Activated CD8-positive, alpha-beta memory T cell treated with anti-CD3 and anti-CD28 coated beads, Interleukin-2, amount 10 ng/mL, durations not matched to agents 7 days and 5 days (primary cell): ENCODE measurements around the gene DRD4. TPM values are rescaled to one million over a fixed set of nuclear protein-coding genes. Genes with fewer than 3 reads are reported as not detected.
"Not testable (repeated sequence)": the region's sequence is repeated elsewhere in the genome, so short reads cannot be mapped to it uniquely, and the experiment has no call there.

ENCODE experiments used
- ATAC-seq: fragments of 150-1000 bp; cut with Tn5 transposase; one replicate; pipeline ENCODE4 v1.10.0; 2021; ENCODE audit warnings: moderate library complexity
- CTCF ChIA-PET: fragments of 350-600 bp; sonication (Branson Sonifier 250); formaldehyde crosslinking; loops from one replicate; lab custom pipeline; 2021; ENCODE audit warnings: antibody characterized with exemption; lab: Charles Lee
- DNase-seq: peaks from one replicate; pipeline ENCODE4 v3.0.0-alpha.2; 2020
- H3K27ac Mint-ChIP-seq: one replicate; pipeline ENCODE4 v1.8.0; 2021; ENCODE audit warnings: mild to moderate bottlenecking, mixed read lengths
- H3K27me3 Mint-ChIP-seq: one replicate; pipeline ENCODE4 v1.8.0; 2021; ENCODE audit warnings: mixed read lengths
- H3K36me3 Mint-ChIP-seq: one replicate; pipeline ENCODE4 v1.8.0; 2021; ENCODE audit warnings: mild to moderate bottlenecking, mixed read lengths
- H3K4me1 Mint-ChIP-seq: one replicate; pipeline ENCODE4 v1.8.0; 2021; ENCODE audit warnings: mixed read lengths
- H3K4me3 Mint-ChIP-seq: one replicate; pipeline ENCODE4 v1.8.0; 2021; ENCODE audit warnings: mild to moderate bottlenecking, moderate library complexity, mixed read lengths
- H3K9me3 Mint-ChIP-seq: one replicate; pipeline ENCODE4 v1.8.0; 2022; ENCODE audit warnings: low read depth, mixed read lengths
- total RNA-seq, 2 experiments: library from RNA; stranded (reverse); gene quantifications; one replicate each; pipeline ENCODE4 v1.2.3, GENCODE V29; 2021

DRD4 gene
- total RNA-seq, 2 experiments from 2014 or later: 0.16 to 0.41 TPM

GRCh38 chr11:647672-648158, 10.6 kb downstream of the DRD4 start:
- H3K27me3 Mint-ChIP-seq, H3K36me3 Mint-ChIP-seq, ATAC-seq, H3K9me3 Mint-ChIP-seq, DNase-seq, H3K4me1 Mint-ChIP-seq, H3K4me3 Mint-ChIP-seq, CTCF ChIA-PET, H3K27ac Mint-ChIP-seq: not testable (repeated sequence)

- Mint-ChIP-seq H3K27me3 (no peaks in the 10 kb centered on the region), H3K4me3 (no peak overlapping the region), H3K36me3 (peaks cover 2% of the 10 kb centered on the region), H3K9me3 (no peaks in the 10 kb centered on the region), H3K4me1 (no peaks in the 10 kb centered on the region), H3K27ac (no peak overlapping the region)
- DNase-seq (no peak), ATAC-seq (no peak)
- CTCF ChIA-PET: no interaction called here
Observed at GRCh38 chr11:650482-650881, 13.4 kb downstream of the DRD4 start.

GRCh38 chr11:653136-653535, 16.1 kb downstream of the DRD4 start:
- CTCF ChIA-PET: interaction anchor here (0.7 kb wide), 1 partner anchor 69 kb away, joined by 3 read pairs; no protein-coding TSS in a partner anchor
- ATAC-seq, H3K27me3 Mint-ChIP-seq, H3K4me1 Mint-ChIP-seq, H3K27ac Mint-ChIP-seq, DNase-seq, H3K9me3 Mint-ChIP-seq, H3K4me3 Mint-ChIP-seq, H3K36me3 Mint-ChIP-seq: not testable (repeated sequence)

GRCh38 chr11:653837-654236, 16.8 kb downstream of the DRD4 start:
- no peak for ATAC-seq
- Mint-ChIP-seq H3K36me3 (no peaks in the 10 kb centered on the region), H3K27me3 (no peaks in the 10 kb centered on the region), H3K4me1 (no peaks in the 10 kb centered on the region), H3K9me3 (no peaks in the 10 kb centered on the region), H3K27ac (no peak overlapping the region), H3K4me3 (no peak overlapping the region)
- DNase-seq: no peak
- CTCF ChIA-PET: no interaction called here

- H3K4me1 Mint-ChIP-seq, H3K9me3 Mint-ChIP-seq, ATAC-seq, H3K4me3 Mint-ChIP-seq, H3K27ac Mint-ChIP-seq, DNase-seq, H3K36me3 Mint-ChIP-seq, H3K27me3 Mint-ChIP-seq: not testable (repeated sequence)
- CTCF ChIA-PET: interaction anchor here (1.1 kb wide), 1 partner anchor 72 kb away, joined by 3 read pairs; no protein-coding TSS in a partner anchor
Observed at GRCh38 chr11:654444-654843, 17.4 kb downstream of the DRD4 start.

- no peaks in the 10 kb centered on the region for H3K4me1 Mint-ChIP-seq
- no peak overlapping the region for H3K27ac Mint-ChIP-seq
- H3K4me3 Mint-ChIP-seq: no peak overlapping the region
- CTCF ChIA-PET: interaction anchor here (1.1 to 1.2 kb wide), 2 partner anchors 36 to 71 kb away, joined by 3 read pairs; no protein-coding TSS in a partner anchor
- no peaks in the 10 kb centered on the region for H3K9me3 Mint-ChIP-seq
- no peaks in the 10 kb centered on the region for H3K27me3 Mint-ChIP-seq
- no peaks in the 10 kb centered on the region for H3K36me3 Mint-ChIP-seq
- ATAC-seq (no peak), DNase-seq (no peak)
Observed at GRCh38 chr11:655036-655726, 18.1 kb downstream of the DRD4 start.

- no peaks in the 10 kb centered on the region for H3K36me3 Mint-ChIP-seq
- CTCF ChIA-PET: interaction anchor here (0.7 to 1.2 kb wide), 3 partner anchors 40 to 109 kb away, joined by 3 to 4 read pairs (median 3); no protein-coding TSS in a partner anchor
- ATAC-seq: no peak
Observed at GRCh38 chr11:656426-656825, 19.4 kb downstream of the DRD4 start.

GRCh38 chr11:656866-657265, 19.8 kb downstream of the DRD4 start:
- ATAC-seq: no peak
- no peaks in the 10 kb centered on the region for H3K4me1 Mint-ChIP-seq
- no peaks in the 10 kb centered on the region for H3K9me3 Mint-ChIP-seq
- CTCF ChIA-PET: interaction anchor here (1.2 kb wide), 1 partner anchor 40 kb away, joined by 3 read pairs; no protein-coding TSS in a partner anchor
- no peak overlapping the region for H3K4me3 Mint-ChIP-seq
- DNase-seq: no peak
- no peaks in the 10 kb centered on the region for H3K36me3 Mint-ChIP-seq
- no peaks in the 10 kb centered on the region for H3K27me3 Mint-ChIP-seq
- no peak overlapping the region for H3K27ac Mint-ChIP-seq

More at GRCh38 chr11:656426-656825, 19.4 kb downstream of the DRD4 start:
- DNase-seq: no peak
- no peaks in the 10 kb centered on the region for H3K9me3 Mint-ChIP-seq
- H3K4me3 Mint-ChIP-seq: no peak overlapping the region
- H3K27ac Mint-ChIP-seq: no peak overlapping the region
- no peaks in the 10 kb centered on the region for H3K4me1 Mint-ChIP-seq
- no peaks in the 10 kb centered on the region for H3K27me3 Mint-ChIP-seq

GRCh38 chr11:657691-658126, 20.6 kb downstream of the DRD4 start:
- no peak for ATAC-seq
- H3K27me3 Mint-ChIP-seq: no peaks in the 10 kb centered on the region
- H3K36me3 Mint-ChIP-seq: no peaks in the 10 kb centered on the region
- H3K4me1 Mint-ChIP-seq: no peaks in the 10 kb centered on the region
- H3K27ac Mint-ChIP-seq: no peak overlapping the region
- no peaks in the 10 kb centered on the region for H3K9me3 Mint-ChIP-seq
- CTCF ChIA-PET: no interaction called here
- DNase-seq: no peak
- no peak overlapping the region for H3K4me3 Mint-ChIP-seq

GRCh38 chr11:659532-660085, 22.5 kb downstream of the DRD4 start:
- ATAC-seq (no peak), DNase-seq (no peak)
- Mint-ChIP-seq H3K4me3 (no peak overlapping the region), H3K36me3 (no peaks in the 10 kb centered on the region), H3K9me3 (no peaks in the 10 kb centered on the region), H3K4me1 (no peaks in the 10 kb centered on the region), H3K27me3 (no peaks in the 10 kb centered on the region), H3K27ac (no peak overlapping the region)
- CTCF ChIA-PET: interaction anchor here (0.9 to 1.1 kb wide), 2 partner anchors 14 to 64 kb away, joined by 3 to 4 read pairs; no protein-coding TSS in a partner anchor

GRCh38 chr11:660281-660680, 23.2 kb downstream of the DRD4 start:
- CTCF ChIA-PET: interaction anchor here (2.7 kb wide), 1 partner anchor 66 kb away, joined by 21 read pairs; no protein-coding TSS in a partner anchor
- H3K4me3 Mint-ChIP-seq: no peak overlapping the region
- no peaks in the 10 kb centered on the region for H3K27me3 Mint-ChIP-seq
- H3K27ac Mint-ChIP-seq: no peak overlapping the region
- ATAC-seq (no peak), DNase-seq (no peak)
- H3K4me1 Mint-ChIP-seq: no peaks in the 10 kb centered on the region
- no peaks in the 10 kb centered on the region for H3K36me3 Mint-ChIP-seq
- no peaks in the 10 kb centered on the region for H3K9me3 Mint-ChIP-seq

- no peak for DNase-seq
- CTCF ChIA-PET: interaction anchor here (2.1 to 2.7 kb wide), 2 partner anchors 62 to 65 kb away, joined by 11 to 21 read pairs; no protein-coding TSS in a partner anchor
- H3K9me3 Mint-ChIP-seq: no peaks in the 10 kb centered on the region
- H3K27me3 Mint-ChIP-seq: no peaks in the 10 kb centered on the region
- no peak overlapping the region for H3K4me3 Mint-ChIP-seq
- no peaks in the 10 kb centered on the region for H3K4me1 Mint-ChIP-seq
- ATAC-seq: no peak
- H3K36me3 Mint-ChIP-seq: no peaks in the 10 kb centered on the region
- H3K27ac Mint-ChIP-seq: no peak overlapping the region
Observed at GRCh38 chr11:660681-661444, 23.8 kb downstream of the DRD4 start.

GRCh38 chr11:662689-663274, 25.7 kb downstream of the DRD4 start:
- no peak overlapping the region for H3K27ac Mint-ChIP-seq
- H3K36me3 Mint-ChIP-seq: no peaks in the 10 kb centered on the region
- DNase-seq: peak; percentile 56

More at GRCh38 chr11:662689-663274, 25.7 kb downstream of the DRD4 start:
- peak; percentile 68 for ATAC-seq
- Mint-ChIP-seq H3K4me1 (no peaks in the 10 kb centered on the region), H3K27me3 (no peaks in the 10 kb centered on the region), H3K9me3 (no peaks in the 10 kb centered on the region), H3K4me3 (no peak overlapping the region)
- CTCF ChIA-PET: interaction anchor here (1.2 to 2.7 kb wide), 4 partner anchors 57 to 87 kb away, joined by 3 to 21 read pairs (median 8); partner anchors contain the start of gene PHRF1
